ENCODE results near the gene THADA.
"Not testable (repeated sequence)": the region's sequence is repeated elsewhere in the genome, so short reads cannot be mapped to it uniquely, and the experiment has no call there.

THADA gene

GRCh38 chr2:43198263-43198662 is 397.6 kb downstream of the THADA start:
- DNase-seq: no peak

- DNase-seq: no peak
Measured at GRCh38 chr2:43197588-43197896, 398.3 kb downstream of the THADA start.

GRCh38 chr2:43196768-43197587 is 398.9 kb downstream of the THADA start:
- no peak for DNase-seq

- DNase-seq: no peak
Measured at GRCh38 chr2:43194121-43194869, 401.5 kb downstream of the THADA start.

- no peak for DNase-seq
Measured at GRCh38 chr2:43193652-43194120, 402.2 kb downstream of the THADA start.

- DNase-seq: no peak
Measured at GRCh38 chr2:43192744-43193651, 402.8 kb downstream of the THADA start.

- DNase-seq: no peak
Measured at GRCh38 chr2:43191947-43192516, 403.8 kb downstream of the THADA start.

GRCh38 chr2:43190311-43191052 is 405.4 kb downstream of the THADA start:
- DNase-seq: no peak

GRCh38 chr2:43189861-43190260 is 406.0 kb downstream of the THADA start:
- not testable (repeated sequence) for DNase-seq

- DNase-seq: no peak
Measured at GRCh38 chr2:43188561-43189386, 407.1 kb downstream of the THADA start.

- no peak for DNase-seq
Measured at GRCh38 chr2:43186679-43187374, 409.0 kb downstream of the THADA start.

GRCh38 chr2:43186321-43186678 is 409.5 kb downstream of the THADA start:
- DNase-seq: no peak

GRCh38 chr2:43185146-43185545 is 410.7 kb downstream of the THADA start:
- no peak for DNase-seq

GRCh38 chr2:43184339-43184895 is 411.4 kb downstream of the THADA start:
- DNase-seq: no peak

GRCh38 chr2:43183743-43184142 is 412.1 kb downstream of the THADA start:
- DNase-seq: no peak

- no peak for DNase-seq
Measured at GRCh38 chr2:43180897-43181296, 414.9 kb downstream of the THADA start.

All from activated naive CD4-positive, alpha-beta T cell (primary cell).